NCI-H345 treated with DMSO at 0.1 percent for 48 hours (cell line): ENCODE data around the gene RANGAP1.

Experiments used
- DNase-seq: peaks from one replicate; lab custom pipeline; 2025; ENCODE audit not compliant: unreplicated experiment; lab: John Stamatoyannopoulos, UW

Gene RANGAP1

GRCh38 chr22:41285820-41286638 lies at the start of gene RANGAP1:
TSS of gene RANGAP1 (minus strand) at chr22:41286187. CDS start at chr22:41281044, 5,143 bp downstream.
- DNase-seq, result peak; percentile 94

GRCh38 chr22:41334951-41335635 lies 49.1 kb upstream of the RANGAP1 start:
- no peak for DNase-seq

GRCh38 chr22:41334215-41334614 lies 48.2 kb upstream of the RANGAP1 start:
- no peak for DNase-seq

- no peak for DNase-seq
Measured at GRCh38 chr22:41333806-41334205, 47.8 kb upstream of the RANGAP1 start.

GRCh38 chr22:41332217-41332939 lies 46.4 kb upstream of the RANGAP1 start:
- DNase-seq, result no peak

- no peak for DNase-seq
Measured at GRCh38 chr22:41330169-41330568, 44.2 kb upstream of the RANGAP1 start.

- DNase-seq, result no peak
Measured at GRCh38 chr22:41327124-41327523, 41.1 kb upstream of the RANGAP1 start.

GRCh38 chr22:41324821-41325528 lies 39.0 kb upstream of the RANGAP1 start:
- DNase-seq, result no peak

GRCh38 chr22:41320416-41321240 lies 34.6 kb upstream of the RANGAP1 start:
- DNase-seq, result no peak

- no peak for DNase-seq
Measured at GRCh38 chr22:41315586-41315985, 29.6 kb upstream of the RANGAP1 start.

- DNase-seq, result no peak
Measured at GRCh38 chr22:41314821-41315220, 28.8 kb upstream of the RANGAP1 start.

GRCh38 chr22:41311487-41311886 lies 25.5 kb upstream of the RANGAP1 start:
- no peak for DNase-seq

GRCh38 chr22:41310336-41310735 lies 24.3 kb upstream of the RANGAP1 start:
- no peak for DNase-seq

GRCh38 chr22:41308544-41308947 lies 22.6 kb upstream of the RANGAP1 start:
- no peak for DNase-seq

GRCh38 chr22:41308054-41308453 lies 22.1 kb upstream of the RANGAP1 start:
- no peak for DNase-seq

- DNase-seq, result no peak
Measured at GRCh38 chr22:41305646-41306045, 19.7 kb upstream of the RANGAP1 start.

GRCh38 chr22:41302811-41303210 lies 16.8 kb upstream of the RANGAP1 start:
- DNase-seq, result no peak

- DNase-seq, result no peak
Measured at GRCh38 chr22:41302021-41302767, 16.2 kb upstream of the RANGAP1 start.
